Endothelial cell of umbilical vein (primary cell): ENCODE data around the gene TSHZ1. TPM values are rescaled to one million over a fixed set of nuclear protein-coding genes. Genes with fewer than 3 reads are reported as not detected.
A peak's percentile ranks its signal among the peaks of the same experiment; 100 is the strongest.

Experiments used
- BruUV-seq: library from RNA; stranded (reverse); fragments of 400-500 nt; replicated peaks from 2 replicates; lab custom pipeline; 2021; lab: Mats Ljungman, UMichigan
- CTCF ChIA-PET: fragments of 300-600, 350-600 bp; sonication (Branson Sonifier 250); formaldehyde crosslinking; loops from one replicate; lab custom pipeline; 2021; ENCODE audit warnings: antibody characterized with exemption, inconsistent platforms; lab: Charles Lee
- POLR2A ChIA-PET: fragments of 300-600, 350-600 bp; sonication (Branson Sonifier 250); formaldehyde crosslinking; loops from one replicate; lab custom pipeline; 2021; ENCODE audit warnings: antibody characterized with exemption, inconsistent platforms; lab: Charles Lee
- DNase-seq: peaks from one replicate; pipeline ENCODE4 v3.0.0-alpha.2; 2011; ENCODE audit warnings: low read depth, low spot score
- FAIRE-seq: peaks from 2 replicates; lab custom pipeline; 2011; peaks lifted over from hg19 to GRCh38; lab: Jason Lieb, UNC
- H2AFZ ChIP-seq: 2 replicates; pipeline ENCODE4 v1.6.0; 2012; ENCODE audit warnings: low read depth, low read length, control low read depth, inconsistent platforms
- H3K27ac ChIP-seq: 2 replicates; pipeline ENCODE4 v1.5.1; 2011; ENCODE audit warnings: low read depth, mild to moderate bottlenecking, control low read depth, low read length, moderate library complexity; ENCODE audit not compliant: insufficient read depth
- H3K27me3 ChIP-seq, 2 experiments: 2 replicates each; pipeline versions ENCODE4 v1.6.0 to v1.6.1; 2011; ENCODE audit warnings: low read length in 2 of 2, mixed read lengths in 1 of 2; ENCODE audit not compliant: control insufficient read depth in 2 of 2, insufficient read depth in 2 of 2
- H3K36me3 ChIP-seq, 2 experiments: 2 replicates in 1 of 2; 3 replicates in 1 of 2; pipeline ENCODE4 v1.5.1; 2011; ENCODE audit warnings: low read length in 2 of 2, mild to moderate bottlenecking in 1 of 2, moderate library complexity in 1 of 2; ENCODE audit not compliant: control insufficient read depth in 2 of 2, insufficient read depth in 2 of 2; ENCODE audit errors: extremely low read depth in 1 of 2
- H3K4me1 ChIP-seq: 3 replicates; pipeline ENCODE4 v1.5.1; 2011; ENCODE audit warnings: mild to moderate bottlenecking, low read length; ENCODE audit not compliant: control insufficient read depth, insufficient read depth; ENCODE audit errors: extremely low read depth
- H3K4me2 ChIP-seq: 2 replicates; pipeline ENCODE4 v1.6.1; 2011; ENCODE audit warnings: low read length, control low read depth, mixed read lengths; ENCODE audit not compliant: insufficient read depth
- H3K4me3 ChIP-seq, 3 experiments: fragments of 200-600 bp in 1 of 3; sonication (generic), shearing (Covaris generic) in 1 of 3; replicated peaks in 1 of 3; 2 replicates each; pipeline ENCODE4 v1.5.1; 2011 to 2016; ENCODE audit warnings: control low read depth in 3 of 3, low read length in 3 of 3, mild to moderate bottlenecking in 2 of 3, inconsistent platforms in 1 of 3, low read depth in 1 of 3, moderate library complexity in 1 of 3; ENCODE audit not compliant: insufficient read depth in 1 of 3
- H3K79me2 ChIP-seq: 2 replicates; pipeline ENCODE4 v1.6.0; 2012; ENCODE audit warnings: low read length, inconsistent platforms; ENCODE audit not compliant: control insufficient read depth, insufficient read depth
- H3K9ac ChIP-seq: replicated peaks from 2 replicates; pipeline ENCODE3; 2011; ENCODE audit warnings: low read length, control low read depth; ENCODE audit not compliant: insufficient read depth; ENCODE audit errors: extremely low read depth
- H3K9me1 ChIP-seq: replicated peaks from 3 replicates; pipeline ENCODE4 v1.6.0; 2011; ENCODE audit warnings: mild to moderate bottlenecking, low read length; ENCODE audit not compliant: control insufficient read depth, insufficient read depth; ENCODE audit errors: extremely low read depth
- H3K9me3 ChIP-seq: replicated peaks from 2 replicates; pipeline ENCODE4 v1.5.1; 2012; ENCODE audit warnings: low read length, inconsistent platforms; ENCODE audit not compliant: control insufficient read depth, insufficient read depth
- H4K20me1 ChIP-seq: replicated peaks from 2 replicates; pipeline ENCODE3; 2011; ENCODE audit warnings: mild to moderate bottlenecking, low read length; ENCODE audit not compliant: control insufficient read depth, insufficient read depth; ENCODE audit errors: extremely low read depth
- EZH2 ChIP-seq: IDR thresholded peaks from 2 replicates; pipeline ENCODE4 v1.6.1; 2012; ENCODE audit warnings: borderline replicate concordance, low read depth, mild to moderate bottlenecking, moderate library complexity, low read length, inconsistent platforms; ENCODE audit not compliant: severe bottlenecking
- FOS ChIP-seq: IDR thresholded peaks from 2 replicates; pipeline ENCODE4 v1.6.1; 2011; ENCODE audit warnings: mild to moderate bottlenecking, low read length, moderate library complexity, borderline replicate concordance; ENCODE audit not compliant: insufficient read depth
- GATA2 ChIP-seq: IDR thresholded peaks from 2 replicates; pipeline ENCODE4 v1.7.0; 2011; ENCODE audit warnings: low read depth, mild to moderate bottlenecking, moderate library complexity, mixed read lengths, low read length; ENCODE audit not compliant: insufficient read length, insufficient read depth
- JUN ChIP-seq: IDR thresholded peaks from 2 replicates; pipeline ENCODE4 v1.6.1; 2011; ENCODE audit warnings: borderline replicate concordance, low read depth; ENCODE audit not compliant: insufficient read length, insufficient read depth
- MYC ChIP-seq: IDR thresholded peaks from one replicate; pipeline ENCODE4 v1.6.1; 2011; ENCODE audit warnings: mild to moderate bottlenecking, low read depth, low read length
- POLR2A ChIP-seq: IDR thresholded peaks from 2 replicates; pipeline ENCODE4 v1.6.1; 2012; ENCODE audit warnings: low read depth, mild to moderate bottlenecking, control low read depth, low read length
- POLR2AphosphoS5 ChIP-seq: IDR thresholded peaks from 2 replicates; pipeline ENCODE4 v1.6.1; 2012; ENCODE audit warnings: low read depth, mild to moderate bottlenecking, control low read depth, low read length, moderate library complexity; ENCODE audit not compliant: insufficient read depth
- dilution Hi-C: fragments of 300-500 bp; cut with MboI; formaldehyde crosslinking; loops from one replicate; pipeline ENCODE4 v1.15.0; 2019; ENCODE audit warnings: low sequenced_read_pairs; ENCODE audit not compliant: extremely low pct_ligation_motif_present
- intact Hi-C: fragments of 100-400 bp; cut with micrococcal nuclease; formaldehyde crosslinking; loops from one replicate; pipeline ENCODE4 v1.10.0; 2022
- polyA plus RNA-seq, 4 experiments: library from polyadenylated mRNA; depleted of rRNA in 3 of 4; stranded (reverse) in 3 of 4; unstranded in 1 of 4; fragments of >200 nt; gene quantifications; 2 replicates each; pipeline versions ENCODE4 v1.2.1 to v1.2.3, GENCODE V29; 2011 to 2012; ENCODE audit warnings: missing spikeins in 1 of 4
- total RNA-seq: library from RNA; stranded (reverse); gene quantifications from 2 replicates; pipeline ENCODE4 v1.2.3, GENCODE V29; 2021
- TF ChIP-seq, protein P1 (sequence below): IDR thresholded peaks from 2 replicates; pipeline ENCODE4 v1.6.1; 2011; ENCODE audit not compliant: insufficient read depth, insufficient read length
- TF ChIP-seq, protein P2 (sequence below), 2 donors: IDR thresholded peaks; 1 replicate in 1 of 2; 2 replicates in 1 of 2; pipeline ENCODE4 v1.5.1; 2011; ENCODE audit warnings: low read length in 2 of 2, mild to moderate bottlenecking in 2 of 2, moderate library complexity in 2 of 2, control low read depth in 1 of 2, inconsistent platforms in 1 of 2, low read depth in 1 of 2; ENCODE audit not compliant: insufficient read depth in 1 of 2; ENCODE audit errors: extremely low read depth in 1 of 2

The TSHZ1 gene
- total and polyA plus RNA-seq, 2 donors (not counting 3 experiments of a cell fraction or from before 2014, with no cell fraction given) = 4.2 to 10.2 TPM

DNA sequence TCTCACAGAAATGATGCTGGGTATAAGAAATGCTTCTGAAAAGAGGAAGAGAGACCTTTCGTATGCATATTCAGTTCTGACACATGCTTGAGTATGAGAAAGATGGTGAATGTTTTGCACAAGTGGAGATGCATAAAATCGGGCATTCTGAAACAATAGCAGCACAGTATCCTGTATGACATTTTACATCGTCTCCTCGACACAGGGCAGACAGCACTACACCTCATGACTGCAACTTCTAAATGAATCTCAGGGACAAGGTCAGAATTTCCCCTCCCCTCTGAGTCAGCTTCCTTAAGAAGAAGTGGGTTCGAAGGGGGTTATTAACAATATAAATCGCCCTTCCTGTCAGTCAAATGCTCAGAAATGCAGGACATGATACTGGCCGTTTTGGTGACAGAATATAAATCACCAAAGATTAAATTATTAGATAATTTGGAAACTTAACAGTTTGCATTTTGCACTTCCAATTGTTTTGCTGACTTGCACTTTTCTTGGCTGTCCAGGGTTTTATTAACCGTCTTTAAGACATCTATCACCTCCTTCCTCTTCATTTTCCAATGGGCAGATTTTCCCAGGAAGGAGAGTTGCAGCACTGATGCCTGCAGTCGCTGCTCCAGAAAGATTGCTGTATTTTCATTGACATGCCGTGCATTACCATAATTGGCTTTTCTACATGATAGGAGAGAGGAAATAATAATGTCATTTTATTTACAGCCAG is 57.2 kb downstream of the TSHZ1 start:
- Histone ChIP-seq H3K27ac (no peak overlapping the region), H3K4me2 (peak overlapping the region; percentile 56), H3K4me3 (no peak overlapping the region), H3K9ac (no peak overlapping the region), H3K36me3 (no peaks in the 10 kb centered on the region), H3K4me1 (peaks cover 19% of the 10 kb centered on the region), H2AFZ (no peak overlapping the region), H3K9me1 (no peaks in the 10 kb centered on the region), H4K20me1 (no peaks in the 10 kb centered on the region), H3K79me2 (no peaks in the 10 kb centered on the region), H3K9me3 (no peaks in the 10 kb centered on the region), H3K27me3 (no peaks in the 10 kb centered on the region)
- intact Hi-C loops = loop anchor here (5.0 kb wide), 1 partner anchor 56 kb away; the partner anchor contains the start of gene TSHZ1
- peak; percentile 92 for FAIRE-seq
- DNase-seq = peak; percentile 83
- no TSS peak for BruUV-seq
- CTCF ChIA-PET = interaction anchor here (1.5 kb wide), 1 partner anchor 12 kb away, joined by 6 read pairs; no protein-coding TSS in a partner anchor
- POLR2A ChIA-PET = no interaction called here
- dilution Hi-C loops = no loop called here
- TF ChIP-seq JUN (peak; percentile 54), FOS (peak; percentile 83), EZH2 (no peak), MYC (no peak), GATA2 (peak; percentile 64), POLR2AphosphoS5 (no peak), POLR2A (no peak)
- TF ChIP-seq, protein P1, sequence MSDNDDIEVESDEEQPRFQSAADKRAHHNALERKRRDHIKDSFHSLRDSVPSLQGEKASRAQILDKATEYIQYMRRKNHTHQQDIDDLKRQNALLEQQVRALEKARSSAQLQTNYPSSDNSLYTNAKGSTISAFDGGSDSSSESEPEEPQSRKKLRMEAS = no peak
- TF ChIP-seq, protein P2, sequence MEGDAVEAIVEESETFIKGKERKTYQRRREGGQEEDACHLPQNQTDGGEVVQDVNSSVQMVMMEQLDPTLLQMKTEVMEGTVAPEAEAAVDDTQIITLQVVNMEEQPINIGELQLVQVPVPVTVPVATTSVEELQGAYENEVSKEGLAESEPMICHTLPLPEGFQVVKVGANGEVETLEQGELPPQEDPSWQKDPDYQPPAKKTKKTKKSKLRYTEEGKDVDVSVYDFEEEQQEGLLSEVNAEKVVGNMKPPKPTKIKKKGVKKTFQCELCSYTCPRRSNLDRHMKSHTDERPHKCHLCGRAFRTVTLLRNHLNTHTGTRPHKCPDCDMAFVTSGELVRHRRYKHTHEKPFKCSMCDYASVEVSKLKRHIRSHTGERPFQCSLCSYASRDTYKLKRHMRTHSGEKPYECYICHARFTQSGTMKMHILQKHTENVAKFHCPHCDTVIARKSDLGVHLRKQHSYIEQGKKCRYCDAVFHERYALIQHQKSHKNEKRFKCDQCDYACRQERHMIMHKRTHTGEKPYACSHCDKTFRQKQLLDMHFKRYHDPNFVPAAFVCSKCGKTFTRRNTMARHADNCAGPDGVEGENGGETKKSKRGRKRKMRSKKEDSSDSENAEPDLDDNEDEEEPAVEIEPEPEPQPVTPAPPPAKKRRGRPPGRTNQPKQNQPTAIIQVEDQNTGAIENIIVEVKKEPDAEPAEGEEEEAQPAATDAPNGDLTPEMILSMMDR (IDR thresholded peaks at IDR 0.05; ENCODE audit: extremely low read depth in 1 of 2, insufficient read depth in 1 of 2, low read depth in 1 of 2, low read length in 2 of 2) = no peak
